Thymus (tissue), 11 donors: ENCODE measurements around the gene ITPR3. TPM values are rescaled to one million over a fixed set of nuclear protein-coding genes. Genes with fewer than 3 reads are reported as not detected.
A peak's percentile ranks its signal among the peaks of the same experiment; 100 is the strongest.

Experiments
- DNase-seq, 9 donors: peaks; one replicate each; pipeline ENCODE4 v3.0.0-alpha.2; 2013; ENCODE audit warnings: low spot score in 9 of 9, low read depth in 6 of 9, missing footprints in 1 of 9
- H3K27ac ChIP-seq, 2 donors: one replicate each; pipeline ENCODE4 v1.5.1; 2013; ENCODE audit warnings: control low read depth in 1 of 2, low read depth in 1 of 2, low read length in 1 of 2, mild to moderate bottlenecking in 1 of 2, moderate library complexity in 1 of 2
- H3K27me3 ChIP-seq, 2 donors: one replicate each; pipeline ENCODE4 v1.5.1; 2013; ENCODE audit warnings: low read length in 1 of 2; ENCODE audit not compliant: control insufficient read depth in 2 of 2, insufficient read depth in 1 of 2
- H3K36me3 ChIP-seq, 2 donors: one replicate each; pipeline ENCODE4 v1.5.1; 2013; ENCODE audit warnings: low read length in 1 of 2, mild to moderate bottlenecking in 1 of 2, moderate library complexity in 1 of 2; ENCODE audit not compliant: control insufficient read depth in 2 of 2, insufficient read depth in 2 of 2
- H3K4me1 ChIP-seq, 2 donors: one replicate each; pipeline ENCODE4 v1.5.1; 2013; ENCODE audit warnings: low read length in 2 of 2; ENCODE audit not compliant: control insufficient read depth in 2 of 2, insufficient read depth in 2 of 2
- H3K4me3 ChIP-seq, 2 donors: one replicate each; pipeline ENCODE4 v1.5.1; 2013; ENCODE audit warnings: low read length in 2 of 2, control low read depth in 1 of 2, mild to moderate bottlenecking in 1 of 2
- H3K9me3 ChIP-seq, 2 donors: one replicate each; pipeline ENCODE4 v1.5.1; 2013; ENCODE audit warnings: low read length in 1 of 2, mild to moderate bottlenecking in 1 of 2; ENCODE audit not compliant: control insufficient read depth in 2 of 2, insufficient read depth in 1 of 2
- WGBS: extraction: QIAGEN DNeasy Blood & Tissue Kit; methylation state at CpG from one replicate; pipeline ENCODE4 v1.1.7; 2013; 5-methylcytosine and 5-hydroxymethylcytosine counted together
- polyA plus RNA-seq: library from polyadenylated mRNA; stranded (reverse); fragments of 200-250 nt; gene quantifications from one replicate; pipeline ENCODE4 v1.2.3, GENCODE V29; 2013
- total RNA-seq: library from RNA; stranded (reverse); fragments of 120-200 nt; gene quantifications from one replicate; pipeline ENCODE4 v1.2.4, GENCODE V29; 2013
- donor health status: healthy.

The ITPR3 gene
- total and polyA plus RNA-seq, 2 donors, result 4.7 to 19.5 TPM

DNA sequence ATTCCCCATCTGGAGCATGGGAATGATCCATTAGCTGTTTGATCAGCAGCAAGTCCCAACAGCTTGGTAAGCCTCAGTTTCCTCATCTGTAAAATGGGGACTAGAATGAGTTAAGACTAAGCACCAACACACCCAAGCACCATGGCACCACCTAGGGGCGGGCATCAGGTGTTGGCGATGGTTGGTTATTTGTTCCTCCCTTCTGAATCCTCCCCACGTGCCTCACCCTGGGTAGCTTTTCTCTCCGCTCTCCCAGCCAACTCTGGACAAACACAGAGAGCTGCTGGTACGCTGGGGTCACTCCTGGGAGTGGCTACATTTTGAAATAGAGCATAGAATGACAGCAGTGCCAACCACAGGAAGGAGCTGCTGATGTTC lies 13.3 kb upstream of the ITPR3 start:
- Histone ChIP-seq H3K4me1 (peaks cover 0 to 4% of the 10 kb centered on the region in 2 donors), H3K27ac (no peak overlapping the region), H3K4me3 (no peak overlapping the region), H3K27me3 (peaks cover 0 to 16% of the 10 kb centered on the region in 2 donors), H3K36me3 (no peaks in the 10 kb centered on the region), H3K9me3 (peaks cover 0 to 5% of the 10 kb centered on the region in 2 donors)
- DNase-seq, result peak in 2 of 9 donors; percentile 39 to 51
- 86% methylated on average over 5 of the region's 5 CpGs for WGBS

DNA sequence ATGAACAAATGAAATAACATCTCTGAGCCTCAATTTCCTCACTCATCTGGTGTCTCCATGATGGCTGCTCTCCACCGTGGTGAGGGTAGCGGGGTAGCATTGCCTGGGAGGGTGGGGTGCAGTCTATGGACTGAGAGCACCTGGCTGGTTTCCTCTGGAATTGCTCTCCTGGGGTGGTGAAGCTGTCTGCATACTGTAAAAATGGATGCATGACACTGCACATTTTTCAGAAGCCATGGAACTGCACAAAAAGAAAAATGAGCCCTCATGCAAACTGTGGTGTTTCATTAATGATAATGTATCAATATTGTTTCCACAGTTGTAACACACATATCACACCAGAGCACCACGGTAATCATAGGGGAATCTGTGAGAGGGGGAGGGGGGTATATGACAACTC lies 12.1 kb upstream of the ITPR3 start:
- no peak for DNase-seq
- Histone ChIP-seq H3K27ac (no peak overlapping the region), H3K4me1 (peaks cover 0 to 4% of the 10 kb centered on the region in 2 donors), H3K27me3 (peaks cover 0 to 16% of the 10 kb centered on the region in 2 donors), H3K9me3 (peaks cover 0 to 5% of the 10 kb centered on the region in 2 donors), H3K36me3 (no peaks in the 10 kb centered on the region), H3K4me3 (no peak overlapping the region)
- 57% methylated on average over 3 of the region's 3 CpGs for WGBS

DNA sequence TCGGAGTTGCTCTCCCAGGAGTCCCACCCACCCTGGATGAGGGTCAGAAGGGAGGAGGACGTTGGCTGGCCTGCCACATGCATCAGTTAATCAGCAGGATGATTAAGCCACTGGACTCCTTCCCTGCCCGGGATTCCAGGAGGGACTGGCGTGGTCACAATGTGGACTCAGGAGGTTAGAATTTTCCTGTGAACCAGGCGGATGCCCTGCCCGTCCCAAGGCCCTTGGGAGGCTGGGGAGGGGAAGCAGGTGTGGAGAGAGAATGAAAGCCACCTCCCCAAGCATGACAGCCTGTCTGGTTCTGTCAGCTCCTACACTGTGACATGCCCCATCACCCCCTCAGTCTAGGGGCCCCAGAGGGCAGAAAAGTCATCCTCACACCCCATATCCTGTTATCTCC lies 11.6 kb upstream of the ITPR3 start:
- Histone ChIP-seq H3K36me3 (no peaks in the 10 kb centered on the region), H3K27ac (no peak overlapping the region), H3K4me1 (peaks cover 0 to 4% of the 10 kb centered on the region in 2 donors), H3K9me3 (peaks cover 0 to 5% of the 10 kb centered on the region in 2 donors), H3K4me3 (no peak overlapping the region), H3K27me3 (peaks cover 0 to 16% of the 10 kb centered on the region in 2 donors)
- no peak for DNase-seq
- 88% methylated on average over 6 of the region's 6 CpGs for WGBS

DNA sequence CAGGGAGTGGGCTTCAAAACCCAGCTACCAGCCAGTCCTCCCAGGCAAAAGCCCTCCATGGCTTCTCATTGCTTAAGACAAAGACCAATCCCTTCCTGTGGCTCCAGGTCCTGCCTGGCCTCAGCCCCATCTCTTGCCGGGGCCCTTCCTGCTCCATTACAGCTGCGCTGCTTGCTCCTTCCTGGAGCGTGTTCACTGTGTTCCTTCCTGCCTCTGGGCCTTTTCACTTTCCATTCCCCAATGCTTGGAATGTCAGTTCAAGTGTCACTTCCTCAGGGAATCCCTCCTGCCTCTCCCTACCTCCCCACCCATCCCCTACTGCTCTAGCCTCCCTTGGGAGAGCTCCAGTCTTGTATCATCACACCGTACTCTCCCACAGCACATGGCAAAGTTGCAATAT lies 11.1 kb upstream of the ITPR3 start:
- DNase-seq, result no peak
- H3K4me1 ChIP-seq, result peaks cover 0 to 4% of the 10 kb centered on the region in 2 donors
- no peak overlapping the region for H3K4me3 ChIP-seq
- peaks cover 0 to 16% of the 10 kb centered on the region in 2 donors for H3K27me3 ChIP-seq
- WGBS, result 91% methylated on average over 4 of the region's 4 CpGs
- H3K36me3 ChIP-seq, result no peaks in the 10 kb centered on the region
- peaks cover 0 to 5% of the 10 kb centered on the region in 2 donors for H3K9me3 ChIP-seq
- no peak overlapping the region for H3K27ac ChIP-seq

DNA sequence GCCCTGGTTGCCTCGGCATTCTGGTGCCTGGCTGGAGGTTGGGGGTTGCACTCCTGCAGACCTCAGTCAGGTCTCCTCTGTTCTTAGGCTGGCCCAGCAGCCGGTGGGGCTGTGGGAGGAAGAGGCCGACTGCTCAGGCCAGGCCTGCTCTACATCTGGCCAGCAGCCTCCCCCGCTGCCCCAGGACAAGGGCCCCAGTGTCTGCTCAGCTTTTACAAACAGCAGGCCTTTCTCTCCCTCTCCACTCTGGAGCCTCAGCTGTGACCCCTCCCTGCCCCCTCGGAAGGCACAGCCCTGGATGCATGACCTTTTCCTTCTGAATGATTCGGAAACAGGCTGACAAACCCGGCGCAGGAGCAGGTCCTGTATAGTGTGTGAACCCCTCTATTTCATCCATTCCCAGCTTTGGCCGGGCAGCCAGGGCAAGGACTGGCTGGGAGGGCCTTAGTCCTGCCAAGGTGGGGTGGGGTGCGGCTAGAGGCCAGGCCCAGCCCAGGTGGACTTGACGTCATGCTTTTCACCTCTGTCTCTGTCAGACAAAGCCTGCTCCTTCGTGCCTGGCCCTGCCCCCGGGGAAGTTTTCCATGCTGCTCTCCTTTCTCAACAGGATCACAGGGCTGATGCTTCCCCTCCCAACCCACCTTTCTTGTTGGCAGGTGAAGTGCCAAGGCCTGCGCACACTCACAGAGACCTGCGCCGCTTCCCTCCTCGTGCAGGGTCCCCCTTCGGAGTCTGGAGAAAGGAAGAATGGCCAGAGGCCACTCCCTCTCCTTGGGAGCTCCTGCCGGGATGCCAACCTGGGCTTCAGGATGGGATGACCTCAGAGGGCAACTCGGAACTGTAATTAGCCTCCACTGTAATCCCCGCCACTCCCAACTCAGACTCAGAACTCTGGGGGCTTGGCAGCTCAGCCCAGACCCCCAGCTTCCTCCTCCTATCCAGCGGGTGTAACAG lies 10.1 kb upstream of the ITPR3 start:
- DNase-seq, result no peak
- no peak overlapping the region for H3K4me3 ChIP-seq
- H3K9me3 ChIP-seq, result peaks cover 0 to 5% of the 10 kb centered on the region in 2 donors
- peaks cover 0 to 16% of the 10 kb centered on the region in 2 donors for H3K27me3 ChIP-seq
- no peaks in the 10 kb centered on the region for H3K36me3 ChIP-seq
- WGBS, result 96% methylated on average over 22 of the region's 22 CpGs
- H3K27ac ChIP-seq, result no peak overlapping the region
- peaks cover 0 to 4% of the 10 kb centered on the region in 2 donors for H3K4me1 ChIP-seq

DNA sequence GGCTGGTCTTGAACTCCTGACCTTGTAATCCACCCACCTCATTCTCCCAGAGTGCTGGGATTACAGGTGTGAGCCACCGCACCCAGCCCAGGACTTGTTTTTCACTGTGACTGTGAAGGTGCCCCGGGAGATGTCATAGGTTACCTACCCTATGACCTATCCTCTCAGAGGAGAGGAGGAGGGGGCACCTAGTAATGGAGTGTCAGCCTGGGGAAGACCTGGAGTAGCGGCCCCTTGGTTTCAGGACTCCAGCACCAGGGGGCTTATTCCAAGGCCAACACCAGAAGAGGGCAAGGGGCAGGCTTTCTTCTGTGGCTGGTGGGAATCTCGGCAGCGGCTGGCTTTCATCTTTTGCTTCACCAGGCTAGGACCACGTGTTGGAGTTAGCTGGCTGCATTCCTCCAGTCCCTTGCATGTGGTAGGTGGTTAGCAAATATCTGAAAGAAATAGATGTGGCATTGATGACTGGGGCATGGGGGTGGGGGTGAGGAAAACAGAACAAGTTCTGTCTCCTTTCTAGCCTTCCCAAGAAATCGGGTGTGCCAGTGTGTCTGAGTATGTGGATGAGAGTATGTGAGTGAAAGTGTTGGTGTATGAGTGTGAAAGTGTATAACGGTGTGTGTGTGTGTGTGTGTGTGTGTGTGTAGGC lies 7.9 kb upstream of the ITPR3 start:
- Histone ChIP-seq H3K4me3 (no peak overlapping the region), H3K9me3 (peaks cover 0 to 5% of the 10 kb centered on the region in 2 donors), H3K36me3 (no peaks in the 10 kb centered on the region), H3K4me1 (peaks cover 0 to 7% of the 10 kb centered on the region in 2 donors), H3K27me3 (peaks cover 0 to 13% of the 10 kb centered on the region in 2 donors), H3K27ac (no peak overlapping the region)
- DNase-seq, result no peak
- WGBS, result 94% methylated on average over 8 of the region's 8 CpGs

DNA sequence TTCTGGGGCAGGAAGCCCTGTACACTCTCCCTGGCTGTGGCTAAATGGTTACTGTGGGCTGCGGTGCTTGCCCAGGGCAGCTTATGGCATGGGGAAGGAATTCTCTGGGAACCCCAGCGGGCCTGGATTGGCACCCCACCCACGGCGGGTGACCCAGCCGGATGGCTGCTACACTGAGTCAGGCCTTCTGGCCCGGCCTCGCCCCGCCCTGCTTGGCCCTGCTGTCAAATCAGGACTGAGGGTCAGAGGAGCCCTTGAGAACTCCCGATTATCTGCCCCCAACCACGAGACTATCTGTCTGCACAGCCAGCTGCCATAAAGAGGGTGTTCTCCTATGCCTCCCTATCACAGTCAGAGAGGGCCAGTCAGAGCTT lies 7.3 kb upstream of the ITPR3 start:
- H3K4me1 ChIP-seq, result peaks cover 0 to 10% of the 10 kb centered on the region in 2 donors
- 88% methylated on average over 10 of the region's 10 CpGs for WGBS
- peaks cover 0 to 8% of the 10 kb centered on the region in 2 donors for H3K27me3 ChIP-seq
- H3K27ac ChIP-seq, result no peak overlapping the region
- H3K36me3 ChIP-seq, result no peaks in the 10 kb centered on the region
- no peak for DNase-seq
- no peak overlapping the region for H3K4me3 ChIP-seq
- H3K9me3 ChIP-seq, result peaks cover 0 to 5% of the 10 kb centered on the region in 2 donors

DNA sequence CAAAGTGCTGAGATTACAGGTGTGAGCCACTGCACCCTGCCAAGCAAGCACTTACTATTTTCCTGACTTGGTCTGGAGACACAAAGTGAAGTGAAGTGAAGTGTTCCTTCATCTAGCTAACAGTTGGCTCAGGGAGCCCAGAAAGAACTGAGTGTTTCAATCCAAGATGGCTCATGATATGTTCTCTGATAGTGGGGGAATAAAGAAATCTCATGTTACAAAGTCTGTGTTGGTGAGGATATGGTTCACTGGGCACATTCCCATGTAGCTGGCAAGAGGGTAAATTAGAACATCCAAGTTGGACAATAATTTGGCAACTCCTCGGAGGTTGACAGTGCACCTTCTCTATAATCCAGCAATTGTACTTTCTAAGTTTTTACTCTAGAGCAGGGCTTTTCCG lies 5.0 kb upstream of the ITPR3 start:
- Histone ChIP-seq H3K4me3 (no peak overlapping the region), H3K36me3 (no peaks in the 10 kb centered on the region), H3K27ac (no peak overlapping the region), H3K27me3 (peaks cover 0 to 8% of the 10 kb centered on the region in 2 donors), H3K9me3 (peaks cover 0 to 5% of the 10 kb centered on the region in 2 donors), H3K4me1 (peaks cover 10 to 24% of the 10 kb centered on the region in 2 donors)
- WGBS, result 100% methylated on average over 2 of the region's 2 CpGs
- DNase-seq, result no peak

DNA sequence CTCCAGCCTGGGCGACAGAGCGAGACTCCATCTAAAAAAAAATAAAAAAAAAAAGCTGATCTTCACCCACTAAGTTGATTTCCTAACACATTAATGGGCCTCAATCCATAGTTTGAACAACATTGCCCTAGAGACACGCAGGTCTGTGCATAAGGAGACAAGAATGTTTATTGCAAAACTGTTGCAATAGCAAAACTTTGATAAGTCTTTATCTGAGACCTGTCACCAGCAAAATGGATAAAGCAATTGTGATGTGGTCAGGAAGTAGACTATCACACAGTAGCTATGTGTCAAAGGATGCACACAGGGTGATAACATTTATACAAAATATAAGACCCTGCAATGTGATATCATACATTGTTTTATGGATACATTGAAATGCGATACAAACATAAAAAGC lies 4.2 kb upstream of the ITPR3 start:
- H3K27ac ChIP-seq, result no peak overlapping the region
- no peak for DNase-seq
- no peak overlapping the region for H3K4me3 ChIP-seq
- peaks cover 10 to 26% of the 10 kb centered on the region in 2 donors for H3K4me1 ChIP-seq
- no peaks in the 10 kb centered on the region for H3K36me3 ChIP-seq
- H3K27me3 ChIP-seq, result peaks cover 0 to 12% of the 10 kb centered on the region in 2 donors
- peaks cover 0 to 4% of the 10 kb centered on the region in 2 donors for H3K9me3 ChIP-seq
- WGBS, result 95% methylated on average over 3 of the region's 4 CpGs
